GM21381 (cell line): Measurements from ENCODE around the gene AGO1.
"Not testable (repeated sequence)": the region's sequence is repeated elsewhere in the genome, so short reads cannot be mapped to it uniquely, and the experiment has no call there.

Source experiments
- ATAC-seq: cut with Tn5 transposase; IDR thresholded peaks from one replicate; pipeline ENCODE4 v1.9.1; 2021; ENCODE audit warnings: mild to moderate bottlenecking, moderate library complexity; ENCODE audit not compliant: unreplicated experiment

The AGO1 gene

DNA sequence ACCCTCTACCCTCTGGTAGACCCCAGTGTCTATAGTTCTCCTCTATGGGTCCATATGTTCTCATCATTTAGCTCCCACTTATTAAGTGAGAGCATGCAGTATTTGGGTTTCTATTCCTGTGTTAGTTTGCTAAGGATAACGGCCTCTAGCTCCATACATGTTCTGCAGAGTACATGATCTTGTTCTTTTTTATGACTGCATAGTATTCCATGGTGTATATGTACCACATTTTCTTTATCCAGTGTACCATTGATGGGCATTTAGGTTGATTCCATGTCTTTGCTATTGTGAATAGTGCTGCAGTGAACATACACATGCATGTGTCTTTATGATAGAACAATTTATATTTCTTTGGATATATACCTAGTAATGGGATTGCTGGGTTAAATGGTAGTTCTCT, 81.3 kb downstream of the AGO1 start:
- not testable (repeated sequence) for ATAC-seq

DNA sequence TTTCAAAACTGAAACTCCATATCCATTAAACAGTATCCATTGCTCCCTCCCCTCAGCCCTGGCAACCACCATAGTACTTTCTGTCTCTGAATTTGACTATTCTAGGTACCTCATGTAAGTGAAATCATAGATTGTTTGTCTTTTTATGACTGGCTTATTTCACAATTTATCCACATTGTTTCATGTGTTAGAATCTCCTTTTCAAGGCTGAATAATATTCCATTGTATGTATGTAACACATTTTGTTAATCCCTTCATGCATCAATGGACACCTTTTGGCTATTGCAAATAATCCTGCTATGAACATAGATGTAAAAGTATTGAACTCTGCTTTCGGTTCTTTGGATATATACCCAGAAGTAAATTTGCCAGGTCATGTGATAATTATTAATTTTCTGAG, 85.4 kb downstream of the AGO1 start:
- ATAC-seq, result no peak

DNA sequence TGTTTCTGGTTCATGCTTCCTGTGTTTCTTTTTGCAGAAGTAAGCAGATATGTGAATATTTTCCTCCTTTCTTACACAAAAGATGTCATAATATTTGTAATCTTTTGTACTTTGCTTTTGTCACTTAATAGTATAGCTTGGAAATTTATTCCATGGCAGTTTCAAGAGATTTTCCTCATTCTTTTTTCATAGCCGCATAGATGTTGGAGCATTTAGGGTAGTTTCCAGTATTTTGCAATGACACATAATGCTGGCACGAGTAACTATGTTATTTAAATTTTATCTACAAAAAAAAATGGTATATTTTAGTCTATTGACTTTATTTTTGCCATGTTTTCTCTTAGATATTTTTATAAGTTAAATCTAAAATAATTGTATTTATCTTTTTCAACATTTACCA, 88.6 kb downstream of the AGO1 start:
- no peak for ATAC-seq

DNA sequence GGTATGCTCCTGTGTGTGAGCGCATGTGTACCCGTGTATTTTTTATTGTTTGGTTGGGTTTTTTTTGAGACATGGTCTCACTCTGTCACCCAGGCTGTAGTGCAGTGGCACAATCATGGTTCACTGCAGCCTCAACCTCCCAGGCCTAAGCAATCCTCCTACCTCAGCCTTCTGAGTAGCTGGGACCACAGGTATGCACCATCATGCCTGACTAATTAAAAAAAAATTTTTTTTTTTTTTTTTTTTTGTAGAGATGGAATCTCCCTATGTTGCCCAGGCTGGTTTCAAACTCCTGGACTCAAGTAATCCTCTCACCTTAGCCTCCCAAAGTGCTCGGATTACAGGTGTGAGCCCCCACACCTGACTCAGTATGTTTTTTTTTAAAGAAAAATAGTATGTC, 89.6 kb downstream of the AGO1 start:
- not testable (repeated sequence) for ATAC-seq

DNA sequence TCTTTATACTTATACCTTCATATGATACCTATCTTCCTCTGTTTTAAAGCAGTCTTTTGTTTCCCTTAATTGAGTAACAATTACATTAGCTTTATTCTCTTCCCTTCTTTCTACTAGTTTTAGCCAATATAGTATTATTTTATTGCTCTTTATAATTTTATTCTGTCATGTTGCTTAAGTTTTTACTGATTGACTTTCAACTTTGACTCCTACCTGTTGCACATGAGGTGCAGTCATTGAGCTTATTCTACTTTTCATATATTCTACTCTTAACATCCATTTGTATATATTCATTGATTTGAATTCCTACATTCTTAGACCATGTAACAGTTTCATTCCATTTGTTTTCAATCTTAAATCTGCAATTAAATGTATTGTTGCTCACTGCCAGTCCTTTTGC, 97.1 kb downstream of the AGO1 start:
- no peak for ATAC-seq
